ENCODE data around the gene XPOT.

DNA sequence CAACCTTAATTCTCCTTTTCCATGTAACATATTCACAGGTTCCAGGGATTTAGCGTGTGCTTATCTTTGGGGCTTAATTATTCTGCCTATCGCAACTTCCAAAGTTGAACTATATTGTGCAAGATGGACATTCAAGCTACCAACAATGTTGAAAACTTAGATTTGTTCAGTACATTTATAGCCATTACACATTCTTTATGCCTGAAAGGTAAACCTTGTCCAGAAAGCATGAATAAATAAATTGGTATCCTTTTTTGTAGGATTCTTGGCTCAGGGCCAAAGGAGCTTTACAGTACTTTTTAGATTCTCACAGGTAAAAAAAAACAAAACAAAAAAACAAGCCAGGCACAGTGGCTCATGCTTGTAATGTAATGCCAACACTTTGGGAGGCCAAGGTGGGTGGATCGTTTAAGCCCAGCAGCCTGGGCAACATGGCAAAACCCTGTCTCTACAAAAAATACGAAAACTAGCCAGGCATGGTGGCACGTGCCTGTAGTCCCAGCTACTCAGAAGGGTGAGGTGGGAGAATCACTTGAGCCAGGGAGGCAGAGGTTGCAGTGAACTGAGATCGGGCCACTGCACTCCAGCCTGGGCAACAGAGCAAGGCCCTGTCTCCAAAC lies 16.9 kb upstream of the XPOT start:
- TF ChIP-seq, protein P1, sequence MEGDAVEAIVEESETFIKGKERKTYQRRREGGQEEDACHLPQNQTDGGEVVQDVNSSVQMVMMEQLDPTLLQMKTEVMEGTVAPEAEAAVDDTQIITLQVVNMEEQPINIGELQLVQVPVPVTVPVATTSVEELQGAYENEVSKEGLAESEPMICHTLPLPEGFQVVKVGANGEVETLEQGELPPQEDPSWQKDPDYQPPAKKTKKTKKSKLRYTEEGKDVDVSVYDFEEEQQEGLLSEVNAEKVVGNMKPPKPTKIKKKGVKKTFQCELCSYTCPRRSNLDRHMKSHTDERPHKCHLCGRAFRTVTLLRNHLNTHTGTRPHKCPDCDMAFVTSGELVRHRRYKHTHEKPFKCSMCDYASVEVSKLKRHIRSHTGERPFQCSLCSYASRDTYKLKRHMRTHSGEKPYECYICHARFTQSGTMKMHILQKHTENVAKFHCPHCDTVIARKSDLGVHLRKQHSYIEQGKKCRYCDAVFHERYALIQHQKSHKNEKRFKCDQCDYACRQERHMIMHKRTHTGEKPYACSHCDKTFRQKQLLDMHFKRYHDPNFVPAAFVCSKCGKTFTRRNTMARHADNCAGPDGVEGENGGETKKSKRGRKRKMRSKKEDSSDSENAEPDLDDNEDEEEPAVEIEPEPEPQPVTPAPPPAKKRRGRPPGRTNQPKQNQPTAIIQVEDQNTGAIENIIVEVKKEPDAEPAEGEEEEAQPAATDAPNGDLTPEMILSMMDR (conservative IDR thresholded peaks at IDR 0.05; ENCODE audit: low read depth, low read length) = no peak
- TF ChIP-seq CEBPB (IDR thresholded peaks at IDR 0.05; ENCODE audit: low read depth, low read length) (no peak), RAD21 (IDR thresholded peaks at IDR 0.05; ENCODE audit: low read length) (no peak), POLR2A (IDR thresholded peaks at IDR 0.05; ENCODE audit: low read depth, low read length) (no peak), RCOR1 (IDR thresholded peaks at IDR 0.05; ENCODE audit: insufficient replicate concordance, low read length) (no peak)
